Renal pelvis (tissue), 4 donors: ENCODE results near the gene PRKN. TPM values are rescaled to one million over a fixed set of nuclear protein-coding genes. Genes with fewer than 3 reads are reported as not detected.
"Not testable (repeated sequence)": the region's sequence is repeated elsewhere in the genome, so short reads cannot be mapped to it uniquely, and the experiment has no call there.

Source experiments
- DNase-seq: peaks from one replicate; pipeline ENCODE4 v3.0.0-alpha.2; 2013
- polyA plus RNA-seq, 3 donors: library from polyadenylated mRNA; unstranded; fragments of 120-200 nt; gene quantifications; one replicate each; pipeline ENCODE4 v1.2.1, GENCODE V29; 2013; ENCODE audit not compliant: insufficient read length in 3 of 3

Gene PRKN
- polyA plus RNA-seq, 3 donors, result 8.0 to 12.0 (median 9.9) TPM

DNA sequence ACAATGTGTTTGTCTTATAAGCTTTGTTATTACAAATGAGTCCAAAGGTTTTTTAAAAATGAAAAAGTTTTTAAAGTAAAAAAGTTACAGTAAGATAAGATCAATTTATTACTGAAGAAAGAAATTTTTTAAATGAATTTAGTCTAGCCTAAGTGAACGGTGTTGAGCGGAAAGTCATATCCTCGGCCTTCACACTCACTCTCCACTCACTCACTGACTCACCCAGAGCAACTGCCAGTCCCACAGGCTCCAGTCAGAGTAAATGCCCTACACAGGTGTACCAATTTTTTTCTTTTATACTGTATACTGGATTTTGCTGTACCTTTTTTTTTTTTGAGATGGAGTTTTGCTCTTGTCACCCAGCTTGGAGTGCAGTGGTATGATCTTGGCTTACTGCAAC, 1411.0 kb downstream of the PRKN start:
- no peak for DNase-seq

DNA sequence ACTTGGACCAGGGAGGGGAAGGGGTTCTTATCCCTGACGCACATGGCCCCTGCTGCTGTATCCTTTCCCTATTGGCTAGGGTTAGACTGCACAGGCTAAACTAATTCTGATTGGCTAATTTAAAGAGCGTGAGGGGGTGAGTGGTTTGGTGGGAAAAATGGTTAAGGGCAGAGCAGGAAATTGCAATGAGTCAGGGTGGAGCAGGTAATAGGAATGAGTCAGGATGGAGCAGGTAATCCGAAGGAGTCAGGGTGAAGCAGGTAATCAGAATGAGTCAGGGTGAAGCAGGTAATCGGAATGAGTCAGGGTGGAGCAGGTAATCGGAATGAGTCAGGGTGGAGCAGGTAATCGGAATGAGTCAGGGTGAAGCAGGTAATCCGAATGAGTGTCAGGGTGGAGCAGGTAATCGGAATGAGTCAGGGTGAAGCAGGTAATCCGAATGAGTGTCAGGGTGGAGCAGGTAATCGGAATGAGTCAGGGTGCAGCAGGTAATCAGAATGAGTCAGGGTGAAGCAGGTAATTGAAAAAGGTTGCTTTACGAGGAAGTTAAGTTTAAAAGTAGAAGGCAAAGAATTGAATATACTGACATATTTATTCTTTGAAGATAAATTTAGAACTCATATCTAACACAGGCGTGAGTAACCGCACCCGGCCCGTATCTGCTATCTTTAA, 1412.2 kb downstream of the PRKN start:
- not testable (repeated sequence) for DNase-seq

DNA sequence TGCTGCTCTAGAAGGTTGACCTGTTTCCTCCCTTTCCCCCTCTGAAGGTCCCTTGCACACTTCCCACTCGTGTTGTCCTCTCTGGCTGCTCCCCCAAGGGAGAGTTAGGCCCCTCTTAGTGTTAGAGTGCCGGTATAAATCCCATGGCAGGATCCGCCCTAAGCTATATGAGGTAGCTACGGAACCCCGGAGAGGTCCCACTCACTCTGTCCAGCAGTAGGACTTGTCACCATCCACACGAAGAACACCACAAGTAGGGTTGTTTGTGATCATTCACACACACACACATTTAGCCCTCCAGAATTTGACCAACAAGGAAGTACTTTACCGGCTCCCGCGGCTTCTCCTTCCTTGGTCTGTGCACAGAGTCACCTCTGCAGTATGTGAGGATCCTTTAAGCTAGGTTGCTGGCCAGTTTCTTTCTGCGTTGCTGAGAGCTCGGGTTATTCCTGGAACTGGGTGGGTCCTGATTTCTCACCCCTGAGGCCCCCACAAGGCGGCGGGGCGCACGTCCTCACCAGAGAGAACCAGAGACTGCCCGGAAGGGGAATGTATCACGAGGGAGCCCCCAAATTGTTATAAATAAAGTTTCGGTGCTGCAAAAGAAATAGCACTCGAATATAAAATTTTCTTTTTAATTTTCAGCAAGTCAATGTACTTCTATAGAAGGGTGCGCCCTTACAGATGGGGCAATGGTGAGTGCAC, 1412.9 kb downstream of the PRKN start:
- DNase-seq, result not testable (repeated sequence)

DNA sequence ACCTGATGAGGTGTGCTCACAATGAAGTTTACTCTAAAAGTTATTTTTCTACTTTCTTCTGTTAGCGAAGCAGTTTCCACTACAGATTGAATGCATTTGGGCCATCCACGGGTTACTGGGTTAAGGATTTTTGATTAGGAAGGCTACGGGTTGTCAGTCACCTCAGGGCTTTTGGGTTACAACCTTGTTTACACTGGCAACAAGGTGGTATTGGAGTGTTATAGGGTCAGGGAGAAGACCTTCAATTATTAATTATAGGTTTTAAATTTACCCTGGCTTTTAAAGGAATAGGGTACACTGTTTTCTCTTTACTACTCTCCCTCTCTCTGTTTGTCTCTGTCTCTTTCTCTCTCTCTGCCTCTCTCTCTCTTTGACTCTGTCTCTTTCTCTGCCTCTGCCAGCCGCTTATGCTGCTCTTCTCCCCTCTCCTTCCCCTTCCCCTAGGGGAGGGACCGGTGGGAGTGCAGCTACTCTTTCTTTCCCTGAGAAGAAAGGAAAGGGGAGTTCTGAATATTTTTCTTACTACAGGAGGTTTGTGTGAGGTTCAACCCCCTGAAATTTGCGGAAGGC, 1413.5 kb downstream of the PRKN start:
- DNase-seq, result no peak

DNA sequence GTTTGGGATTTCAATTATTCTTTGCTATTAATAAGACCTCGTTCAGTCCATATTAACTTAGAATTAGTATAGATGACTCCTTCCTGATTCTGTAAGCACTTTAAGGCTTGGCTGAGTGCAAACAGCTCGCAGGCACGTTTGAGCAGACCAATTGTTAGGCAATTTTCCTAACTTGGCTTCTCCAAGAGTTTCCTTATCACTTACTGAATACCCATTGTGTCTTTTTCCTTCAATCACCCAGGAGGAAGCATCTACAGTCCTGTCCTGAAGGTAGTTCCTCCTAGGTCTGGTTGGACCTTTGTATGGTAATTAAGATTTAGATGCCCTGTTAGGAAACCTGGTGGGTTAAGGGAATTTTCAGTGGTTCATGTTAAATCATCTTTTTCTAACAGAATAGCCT, 1414.1 kb downstream of the PRKN start:
- DNase-seq, result not testable (repeated sequence)

DNA sequence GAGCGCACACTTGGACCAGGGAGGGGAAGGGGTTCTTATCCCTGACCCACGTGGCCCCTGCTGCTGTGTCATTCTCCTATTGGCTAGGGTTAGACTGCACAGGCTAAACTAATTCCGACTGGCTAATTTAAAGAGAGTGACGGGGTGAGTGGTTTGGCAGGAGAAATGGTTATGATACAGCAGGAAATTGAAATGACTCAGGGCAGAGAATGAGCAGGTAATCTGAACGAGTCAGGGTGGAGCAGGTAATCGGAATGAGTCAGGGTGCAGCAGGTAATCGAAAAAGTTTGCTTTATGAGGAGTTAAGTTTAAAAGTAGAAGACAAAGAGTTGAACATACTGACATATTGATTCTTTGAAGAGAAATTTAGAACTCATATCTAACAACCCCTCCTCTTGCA, 1417.8 kb downstream of the PRKN start:
- DNase-seq, result not testable (repeated sequence)

DNA sequence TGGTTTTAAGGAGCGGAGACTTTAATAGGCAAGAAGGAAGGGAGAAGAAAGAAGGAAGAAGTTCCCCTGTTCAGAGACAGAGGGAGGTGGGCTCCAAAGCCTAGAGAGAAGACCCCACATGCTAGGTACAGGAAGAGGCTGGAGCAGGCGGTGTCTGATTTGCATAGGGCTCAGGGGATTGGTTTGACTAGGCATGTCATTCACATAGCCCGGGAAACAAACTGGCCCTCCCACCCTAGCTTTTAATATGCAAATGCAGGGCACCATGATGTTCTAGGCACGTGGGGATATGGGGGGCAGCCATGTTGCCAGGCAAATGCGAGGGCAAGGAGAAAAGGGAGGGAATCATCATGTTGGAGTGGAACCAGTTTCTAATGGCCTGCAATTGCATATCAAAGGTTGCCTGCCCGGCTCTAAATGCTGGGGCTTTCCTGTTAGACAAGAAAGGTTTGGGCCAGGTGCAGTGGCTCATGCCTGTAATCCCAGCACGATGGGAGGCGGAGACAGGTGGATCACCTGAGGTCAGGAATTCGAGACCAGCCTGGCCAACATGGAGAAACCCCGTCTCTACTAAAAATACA, 1419.4 kb downstream of the PRKN start:
- DNase-seq, result no peak

DNA sequence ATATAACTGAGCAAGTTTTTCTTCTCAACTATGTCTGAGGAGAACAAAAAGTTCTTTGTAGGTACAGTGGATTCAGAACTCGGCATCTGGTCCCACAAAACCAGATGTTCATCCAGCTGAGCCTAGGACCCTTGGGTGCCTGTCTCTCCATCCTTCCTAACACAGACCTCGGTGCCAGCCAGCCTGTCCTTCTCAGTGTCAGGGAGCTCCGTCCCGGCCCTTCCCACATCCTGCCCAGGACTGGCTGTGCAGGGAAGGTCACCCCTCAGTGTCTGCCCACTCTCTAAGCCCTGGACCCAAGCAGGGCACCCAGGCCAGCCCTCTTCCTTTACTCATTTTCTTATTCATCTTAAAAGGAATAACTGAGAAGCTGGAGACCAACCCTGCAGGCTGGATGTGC, 1421.7 kb downstream of the PRKN start:
- no peak for DNase-seq

DNA sequence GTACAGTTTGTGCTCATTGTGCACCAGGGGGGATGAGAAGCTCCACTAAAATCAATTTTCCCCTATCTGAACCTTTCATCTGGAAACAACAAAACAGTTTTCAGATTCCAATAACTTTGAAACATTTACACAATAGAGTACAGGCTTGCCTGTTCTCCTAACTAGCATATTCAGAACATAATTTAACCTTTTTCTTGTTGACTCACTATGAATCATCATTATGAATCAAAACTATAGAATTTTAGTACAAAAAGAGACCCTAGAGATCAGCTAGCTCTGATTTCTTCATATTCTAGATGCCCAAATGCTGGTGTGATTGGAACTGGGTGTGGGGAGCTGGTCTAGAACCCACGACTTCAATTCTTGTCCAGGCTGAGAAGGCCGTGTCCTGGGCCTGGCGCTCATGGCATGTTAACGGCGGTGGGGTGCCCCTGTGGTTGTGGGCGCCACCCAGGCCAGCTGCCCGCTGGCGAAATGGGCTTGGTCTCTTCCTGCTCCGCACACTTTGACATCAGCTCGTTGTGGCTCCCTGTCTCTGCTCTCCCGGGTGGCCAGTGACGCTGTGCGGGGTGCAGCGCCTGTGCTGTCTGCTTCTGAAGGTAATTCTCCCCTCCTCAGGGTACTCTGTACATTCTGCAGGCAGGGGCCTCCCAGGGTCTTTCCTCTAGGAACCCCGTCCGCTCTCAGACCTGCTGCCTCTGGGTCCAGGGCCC, 1423.8 kb downstream of the PRKN start:
- no peak for DNase-seq

DNA sequence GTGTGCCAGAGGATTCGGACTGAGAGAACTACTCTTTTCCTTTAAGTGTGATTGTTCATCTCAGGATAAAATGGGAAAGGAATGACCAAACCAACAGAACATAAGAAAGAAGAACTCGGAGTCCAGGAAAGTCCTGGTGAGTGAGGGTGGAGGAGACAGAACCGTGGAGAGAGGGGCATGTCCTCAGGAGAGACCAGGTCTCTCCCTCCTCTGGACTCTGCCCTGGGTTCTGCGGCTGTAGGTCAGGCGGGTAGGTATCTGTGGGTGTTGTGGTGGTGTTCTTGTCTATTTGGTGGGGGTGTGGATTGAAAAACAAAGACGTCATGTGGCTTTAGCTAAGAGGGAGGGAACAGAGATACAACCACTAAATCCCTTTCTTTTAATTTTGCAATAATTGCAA, 1424.6 kb downstream of the PRKN start:
- DNase-seq, result no peak

DNA sequence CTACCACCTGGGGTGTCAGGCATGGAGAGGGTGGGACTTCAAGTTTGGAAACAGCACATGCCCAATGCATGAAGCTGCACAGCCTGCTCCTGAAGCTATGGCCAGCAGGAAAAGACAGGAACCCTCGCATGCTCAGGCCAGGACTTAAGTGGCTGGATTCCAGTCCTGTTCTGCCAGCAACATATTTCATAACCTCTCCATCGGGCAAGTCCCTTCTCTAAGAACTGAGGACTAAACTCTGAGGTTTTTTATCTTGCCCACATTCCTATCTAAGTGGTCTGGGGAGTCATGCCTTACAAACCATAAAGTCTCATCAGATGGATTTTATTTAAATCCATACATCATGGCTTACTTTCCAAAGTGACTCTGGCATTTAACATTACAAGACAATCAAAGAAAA, 1426.2 kb downstream of the PRKN start:
- DNase-seq, result no peak

DNA sequence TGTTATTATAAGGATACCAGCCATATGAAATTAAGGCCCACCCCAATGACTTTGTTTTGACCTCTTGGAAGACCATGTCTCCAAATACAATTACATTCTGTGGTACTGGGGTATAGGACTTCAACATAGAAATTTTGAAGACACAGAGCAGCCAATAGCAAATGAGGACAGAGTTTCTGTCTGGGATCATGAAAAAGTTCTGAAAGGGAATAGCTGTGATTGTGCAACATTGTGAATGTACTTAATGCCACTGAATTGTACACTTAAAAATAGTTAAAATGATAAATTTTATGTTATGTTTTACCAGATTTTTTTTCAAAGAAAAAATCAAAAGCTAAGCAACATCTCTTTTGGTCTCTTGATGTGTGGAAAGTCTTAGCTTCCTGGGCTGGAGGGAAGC, 1426.7 kb downstream of the PRKN start:
- DNase-seq, result no peak

DNA sequence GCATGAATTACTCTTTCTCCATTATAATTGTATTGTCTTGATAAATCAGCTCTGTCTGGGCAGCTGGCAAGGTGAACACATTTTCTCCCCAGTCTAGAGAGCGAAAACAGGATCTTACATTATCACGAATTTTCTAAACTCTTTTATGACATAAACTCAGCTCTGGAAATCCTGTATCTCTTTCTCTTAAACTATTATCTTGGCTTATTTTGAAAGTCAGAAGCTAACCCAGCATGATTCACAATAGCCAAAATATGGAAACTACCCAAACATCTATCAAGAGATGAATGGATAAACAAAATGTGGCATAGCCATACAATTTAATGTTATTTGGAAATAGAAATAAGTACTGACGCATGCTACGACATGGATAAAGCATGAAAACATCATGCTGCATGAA, 1427.8 kb downstream of the PRKN start:
- DNase-seq, result no peak

Other genes with a start within 250 kb of the PRKN start
- gene PACRG, start 208 bp upstream of the PRKN start, polyA plus RNA-seq, result 10 to 100 TPM; 14.8 to 18.3 (median 16.1) TPM